ENCODE measurements around the gene APOM. TPM values are rescaled to one million over a fixed set of nuclear protein-coding genes. Genes with fewer than 3 reads are reported as not detected.

The APOM gene
- total RNA-seq, 1 donor from 2014 or later: 2.4 TPM

DNA sequence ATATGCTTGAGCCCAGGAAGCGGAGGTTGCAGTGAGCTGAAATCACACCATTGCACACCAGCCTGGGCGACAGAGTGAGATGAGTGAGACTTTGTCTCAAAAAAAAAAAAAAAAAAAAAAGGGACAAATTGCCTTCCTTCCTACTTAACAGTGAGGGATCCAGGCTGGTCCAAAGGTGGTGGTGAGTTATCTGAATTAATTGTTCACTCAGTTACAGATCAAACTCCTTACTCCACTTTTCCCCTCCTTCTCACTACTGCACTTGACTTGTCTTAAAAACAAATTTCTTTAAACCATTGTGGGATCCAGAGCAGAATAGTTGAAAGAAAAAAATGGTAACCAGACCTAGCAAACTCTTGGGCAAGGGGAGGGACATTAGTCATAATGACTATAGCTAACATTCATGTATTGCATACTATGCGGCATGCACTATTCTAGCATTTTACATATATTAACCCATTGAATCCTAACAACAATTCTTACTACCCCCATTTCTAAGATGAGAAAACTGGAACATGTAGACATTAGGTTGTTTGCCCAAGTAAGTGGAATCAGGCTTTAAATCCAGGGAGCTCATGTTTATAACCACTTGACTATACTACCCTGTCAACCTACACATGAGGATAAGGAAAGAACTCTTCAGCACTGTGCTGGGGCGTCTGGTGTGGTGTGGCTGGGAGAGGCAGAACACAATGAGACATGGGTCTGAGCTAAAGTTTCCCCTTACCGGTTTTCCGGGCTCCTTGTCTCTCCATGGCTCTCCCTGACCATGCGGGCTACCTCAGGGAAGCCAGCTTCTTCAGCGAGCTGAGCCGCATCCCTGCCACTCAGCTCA is 7.6 kb downstream of the APOM start:
- intact Hi-C loops (cut with micrococcal nuclease): loop anchor here (5.0 kb wide), 1 partner anchor 1754 kb away; the partner anchor contains the start of gene CUTA
- Mint-ChIP-seq H3K9me3 (no peaks in the 10 kb centered on the region), H3K4me1 (ENCODE audit: low read depth) (peaks cover 60% of the 10 kb centered on the region), H3K4me3 (ENCODE audit: low read depth) (peak overlapping the region; percentile 96), H3K27ac (peak overlapping the region; percentile 94), H3K27me3 (ENCODE audit: low read depth) (no peaks in the 10 kb centered on the region), H3K36me3 (ENCODE audit: low read depth) (peaks cover 79% of the 10 kb centered on the region)
- DNase-seq (ENCODE audit: low spot score): no peak

DNA sequence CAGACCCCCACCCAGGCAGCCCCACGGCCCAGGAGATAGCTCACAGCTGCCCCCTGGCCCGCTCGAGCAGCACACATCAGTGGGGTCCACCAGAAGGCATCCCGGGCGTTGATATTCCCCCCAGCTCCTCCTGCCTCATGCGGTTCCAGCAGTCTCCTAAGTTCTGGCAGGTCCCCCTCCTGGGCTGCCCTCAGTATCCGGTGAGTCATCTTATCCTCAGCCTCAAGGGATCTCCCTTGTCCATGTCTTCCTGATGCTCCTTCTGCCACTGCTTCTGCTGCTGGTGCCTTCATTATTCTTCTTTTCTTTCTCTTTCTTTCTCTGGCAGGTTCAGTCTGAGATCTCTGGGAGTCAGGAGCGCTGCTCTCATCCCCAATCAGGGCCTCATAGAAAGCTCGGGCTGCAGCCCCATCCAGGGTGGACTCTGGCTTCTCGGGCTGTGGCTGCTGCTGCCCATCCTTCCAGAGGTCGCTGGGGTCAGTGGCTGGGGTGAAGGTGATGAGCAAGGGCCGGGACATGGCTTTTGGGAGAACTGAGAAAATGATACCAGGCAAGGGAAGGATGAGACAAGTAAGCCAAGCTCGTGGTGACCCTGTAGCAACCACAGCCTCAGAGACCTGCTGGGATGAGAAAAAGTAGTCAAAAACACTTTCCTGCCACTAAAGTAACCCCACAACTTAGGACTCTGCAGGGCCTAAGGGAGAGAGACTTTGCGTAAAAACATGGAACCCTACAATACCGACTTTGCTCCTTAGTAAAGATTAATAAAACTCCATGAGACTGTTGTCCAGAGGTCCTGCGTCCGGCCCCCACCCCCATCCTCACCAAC is 8.5 kb downstream of the APOM start:
- intact Hi-C loops (cut with micrococcal nuclease): loop anchor here (2.0 to 5.0 kb wide), 2 partner anchors 39 to 1753 kb away; partner anchors contain the start of genes ABHD16A and CUTA
- H3K9me3 Mint-ChIP-seq: no peaks in the 10 kb centered on the region
- DNase-seq (ENCODE audit: low spot score): no peak
- peak overlapping the region; percentile 94 for H3K27ac Mint-ChIP-seq
- H3K27me3 Mint-ChIP-seq (ENCODE audit: low read depth): no peaks in the 10 kb centered on the region
- peaks cover 52% of the 10 kb centered on the region for H3K4me1 Mint-ChIP-seq (ENCODE audit: low read depth)
- peaks cover 86% of the 10 kb centered on the region for H3K36me3 Mint-ChIP-seq (ENCODE audit: low read depth)
- H3K4me3 Mint-ChIP-seq (ENCODE audit: low read depth): peak overlapping the region; percentile 96

DNA sequence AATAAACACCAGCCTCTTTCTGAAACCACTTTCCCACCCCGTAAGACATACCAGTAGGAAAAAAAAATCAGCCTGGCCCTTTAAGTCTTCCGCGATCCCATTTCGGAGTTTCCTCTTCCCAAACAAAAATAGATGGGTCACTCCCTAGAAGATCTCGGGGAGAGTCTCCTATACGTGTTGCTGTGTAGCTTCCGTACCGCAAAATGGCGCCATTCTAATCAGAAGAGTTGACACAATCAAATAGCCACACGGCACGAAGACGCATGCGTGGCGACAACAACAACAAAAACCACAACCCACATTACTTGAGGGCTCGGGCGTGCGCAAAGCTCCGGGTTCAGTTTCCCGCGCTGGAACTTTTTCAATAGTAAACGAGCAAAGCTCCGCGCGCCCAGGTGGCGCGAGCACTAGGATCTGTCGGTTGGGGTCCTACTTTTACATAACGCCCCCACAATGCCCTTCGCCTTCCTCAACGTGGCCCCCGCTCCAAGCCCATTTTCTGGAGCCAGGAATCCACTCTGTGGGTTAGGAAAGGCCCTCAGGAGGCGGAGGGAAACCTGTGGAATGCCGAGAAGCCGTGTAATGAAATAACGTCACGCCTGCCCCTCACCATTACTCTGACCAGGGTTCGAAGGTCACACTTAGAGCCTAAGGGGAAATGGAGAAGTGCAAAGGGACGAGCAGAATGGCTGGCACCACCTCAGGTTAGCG is 9.3 kb downstream of the APOM start, which contains the start of gene GPANK1:
GPANK1 (minus strand) TSS at position 208 of the 711 bp plus-strand sequence. CDS start 519 bp downstream, outside the sequence.
- no peaks in the 10 kb centered on the region for H3K9me3 Mint-ChIP-seq
- peak; percentile 89 for DNase-seq (ENCODE audit: low spot score)
- H3K4me3 Mint-ChIP-seq (ENCODE audit: low read depth): peak within 1 kb of the TSS; percentile 96
- H3K27ac Mint-ChIP-seq: peak within 1 kb of the TSS; percentile 94
- intact Hi-C loops (cut with micrococcal nuclease): loop anchor here (1.0 to 5.0 kb wide), 8 partner anchors 13 to 1752 kb away; partner anchors contain the start of genes ABHD16A, BAG6, CUTA and DDX39B
- peaks cover 45% of the 10 kb centered on the region for H3K4me1 Mint-ChIP-seq (ENCODE audit: low read depth)
- peaks cover 86% of the 10 kb centered on the region for H3K36me3 Mint-ChIP-seq (ENCODE audit: low read depth)
- H3K27me3 Mint-ChIP-seq (ENCODE audit: low read depth): no peaks in the 10 kb centered on the region

DNA sequence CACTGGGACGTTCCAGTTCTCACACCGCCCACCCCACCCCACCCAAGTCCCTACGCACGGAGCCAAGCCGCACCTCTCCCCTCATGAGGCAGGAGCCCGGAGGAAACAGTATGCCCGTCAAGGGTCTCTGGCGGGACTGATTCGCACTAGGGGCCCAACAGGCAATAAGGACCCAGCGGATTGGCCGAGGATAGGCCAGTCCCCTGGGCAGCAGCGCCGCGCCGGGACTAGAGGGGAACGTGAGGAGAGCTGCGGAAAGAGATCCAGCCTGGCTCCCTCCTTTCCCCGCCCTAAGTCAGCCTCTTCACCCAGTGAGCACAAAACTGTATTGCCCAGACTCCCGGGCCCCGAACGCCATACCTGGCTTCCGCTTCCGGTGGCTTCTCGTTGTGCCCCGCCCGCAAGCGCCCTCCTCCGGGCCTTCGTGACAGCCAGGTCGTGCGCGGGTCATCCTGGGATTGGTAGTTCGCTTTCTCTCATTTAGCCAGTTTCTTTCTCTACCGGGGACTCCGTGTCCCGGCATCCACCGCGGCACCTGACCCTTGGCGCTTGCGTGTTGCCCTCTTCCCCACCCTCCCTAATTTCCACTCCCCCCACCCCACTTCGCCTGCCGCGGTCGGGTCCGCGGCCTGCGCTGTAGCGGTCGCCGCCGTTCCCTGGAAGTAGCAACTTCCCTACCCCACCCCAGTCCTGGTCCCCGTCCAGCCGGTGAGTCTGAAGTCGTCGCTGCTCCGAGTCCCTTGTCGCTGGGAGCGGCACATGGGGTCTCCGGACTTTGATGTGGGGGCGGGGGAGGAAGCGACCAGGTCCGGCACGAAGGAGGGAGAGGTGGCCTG is 10.0 kb downstream of the APOM start, which contains the start of gene CSNK2B:
CSNK2B (plus strand) TSS at position 580 of the 836 bp plus-strand sequence. CDS start 752 bp downstream, outside the sequence.
- peaks cover 43% of the 10 kb centered on the region for H3K4me1 Mint-ChIP-seq (ENCODE audit: low read depth)
- H3K36me3 Mint-ChIP-seq (ENCODE audit: low read depth): peaks cover 89% of the 10 kb centered on the region
- no peaks in the 10 kb centered on the region for H3K9me3 Mint-ChIP-seq
- H3K27ac Mint-ChIP-seq: peak within 1 kb of the TSS; percentile 94
- peak; percentile 98 for DNase-seq (ENCODE audit: low spot score)
- no peaks in the 10 kb centered on the region for H3K27me3 Mint-ChIP-seq (ENCODE audit: low read depth)
- H3K4me3 Mint-ChIP-seq (ENCODE audit: low read depth): peak within 1 kb of the TSS; percentile 96
- intact Hi-C loops (cut with micrococcal nuclease): loop anchor here (1.0 to 5.0 kb wide), 7 partner anchors 13 to 232 kb away; partner anchors contain the start of genes ABHD16A, BAG6, DDX39B and EHMT2

DNA sequence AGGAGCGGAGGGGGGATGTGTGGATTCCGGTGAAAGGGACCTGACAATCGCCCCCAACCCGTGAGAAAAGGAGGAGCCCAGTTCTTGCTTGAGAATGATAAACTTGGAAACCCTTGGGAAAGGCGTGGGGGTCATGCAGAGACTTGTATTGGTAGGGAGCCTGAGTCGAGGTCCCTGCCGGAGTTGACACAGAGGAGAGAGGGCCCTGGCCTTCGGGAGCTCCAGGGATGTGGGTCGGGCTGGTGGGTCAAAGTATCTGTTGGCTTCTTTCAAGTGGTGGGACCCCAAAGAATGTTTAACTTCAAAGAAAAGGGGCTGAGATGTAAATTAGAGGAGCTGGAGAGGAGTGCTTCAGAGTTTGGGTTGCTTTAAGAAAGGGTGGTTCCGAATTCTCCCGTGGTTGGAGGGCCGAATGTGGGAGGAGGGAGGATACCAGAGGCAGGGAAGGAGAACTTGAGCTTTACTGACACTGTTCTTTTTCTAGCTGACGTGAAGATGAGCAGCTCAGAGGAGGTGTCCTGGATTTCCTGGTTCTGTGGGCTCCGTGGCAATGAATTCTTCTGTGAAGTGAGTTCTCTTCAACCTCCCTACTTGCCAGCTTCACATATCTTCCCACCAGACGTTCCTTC is 10.8 kb downstream of the APOM start:
- peaks cover 89% of the 10 kb centered on the region for H3K36me3 Mint-ChIP-seq (ENCODE audit: low read depth)
- peak overlapping the region; percentile 96 for H3K4me3 Mint-ChIP-seq (ENCODE audit: low read depth)
- no peaks in the 10 kb centered on the region for H3K27me3 Mint-ChIP-seq (ENCODE audit: low read depth)
- intact Hi-C loops (cut with micrococcal nuclease): loop anchor here (5.0 kb wide), 1 partner anchor 231 kb away; the partner anchor contains the start of gene EHMT2
- no peaks in the 10 kb centered on the region for H3K9me3 Mint-ChIP-seq
- H3K27ac Mint-ChIP-seq: peak overlapping the region; percentile 94
- H3K4me1 Mint-ChIP-seq (ENCODE audit: low read depth): peaks cover 37% of the 10 kb centered on the region
- no peak for DNase-seq (ENCODE audit: low spot score)

DNA sequence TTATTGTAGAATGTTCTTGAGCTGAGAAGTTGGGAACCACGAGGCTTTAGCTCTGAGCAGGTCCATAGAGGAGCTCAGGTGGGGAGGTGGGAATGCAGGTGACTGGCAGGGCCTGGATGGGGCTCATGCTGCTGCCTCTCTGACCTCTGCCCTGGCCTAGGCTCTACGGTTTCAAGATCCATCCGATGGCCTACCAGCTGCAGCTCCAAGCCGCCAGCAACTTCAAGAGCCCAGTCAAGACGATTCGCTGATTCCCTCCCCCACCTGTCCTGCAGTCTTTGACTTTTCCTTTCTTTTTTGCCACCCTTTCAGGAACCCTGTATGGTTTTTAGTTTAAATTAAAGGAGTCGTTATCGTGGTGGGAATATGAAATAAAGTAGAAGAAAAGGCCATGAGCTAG is 14.0 kb downstream of the APOM start, which contains the start of gene LY6G5B:
LY6G5B (plus strand) TSS at position 301 of the 400 bp plus-strand sequence. CDS start 975 bp downstream, outside the sequence.
- no peaks in the 10 kb centered on the region for H3K27me3 Mint-ChIP-seq (ENCODE audit: low read depth)
- H3K27ac Mint-ChIP-seq: no peak within 1 kb of the TSS
- no peak for DNase-seq (ENCODE audit: low spot score)
- peaks cover 16% of the 10 kb centered on the region for H3K4me1 Mint-ChIP-seq (ENCODE audit: low read depth)
- intact Hi-C loops (cut with micrococcal nuclease): loop anchor here (5.0 kb wide), 1 partner anchor 228 kb away; the partner anchor contains the start of gene EHMT2
- H3K36me3 Mint-ChIP-seq (ENCODE audit: low read depth): peaks cover 81% of the 10 kb centered on the region
- H3K4me3 Mint-ChIP-seq (ENCODE audit: low read depth): no peak within 1 kb of the TSS
- no peaks in the 10 kb centered on the region for H3K9me3 Mint-ChIP-seq

DNA sequence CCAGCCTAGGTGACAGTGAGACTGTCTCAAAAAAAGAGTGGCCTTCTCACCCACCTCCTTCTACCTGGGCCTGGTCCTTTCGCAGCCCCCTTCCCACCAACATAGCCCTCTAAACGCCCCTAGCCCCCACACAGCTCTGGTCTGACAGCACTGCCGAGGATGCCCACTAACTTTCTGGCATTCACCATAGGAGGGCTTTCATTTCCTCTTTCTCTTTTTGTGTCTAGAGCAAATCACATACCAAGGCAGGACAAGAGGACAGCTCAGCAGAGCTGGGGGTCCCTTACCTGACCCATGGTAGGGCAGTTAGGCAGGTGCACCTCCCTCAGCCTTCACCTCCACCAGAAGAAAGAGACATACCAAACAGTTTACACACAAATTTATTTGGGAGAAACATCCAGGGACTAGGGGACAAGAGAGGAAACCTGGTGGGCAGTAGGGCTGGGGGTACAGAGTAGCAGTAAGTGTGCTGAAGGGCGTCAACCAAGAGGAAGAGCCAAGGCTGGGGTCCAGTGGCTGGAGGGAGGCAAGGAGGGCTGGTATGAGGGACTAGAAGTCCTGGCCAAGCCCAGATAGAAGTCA is 20.7 kb downstream of the APOM start:
- peaks cover 23% of the 10 kb centered on the region for H3K36me3 Mint-ChIP-seq (ENCODE audit: low read depth)
- H3K27me3 Mint-ChIP-seq (ENCODE audit: low read depth): no peaks in the 10 kb centered on the region
- intact Hi-C loops (cut with micrococcal nuclease): no loop called here
- H3K4me3 Mint-ChIP-seq (ENCODE audit: low read depth): no peak overlapping the region
- H3K4me1 Mint-ChIP-seq (ENCODE audit: low read depth): peaks cover 19% of the 10 kb centered on the region
- no peak for DNase-seq (ENCODE audit: low spot score)
- no peak overlapping the region for H3K27ac Mint-ChIP-seq
- H3K9me3 Mint-ChIP-seq: no peaks in the 10 kb centered on the region

DNA sequence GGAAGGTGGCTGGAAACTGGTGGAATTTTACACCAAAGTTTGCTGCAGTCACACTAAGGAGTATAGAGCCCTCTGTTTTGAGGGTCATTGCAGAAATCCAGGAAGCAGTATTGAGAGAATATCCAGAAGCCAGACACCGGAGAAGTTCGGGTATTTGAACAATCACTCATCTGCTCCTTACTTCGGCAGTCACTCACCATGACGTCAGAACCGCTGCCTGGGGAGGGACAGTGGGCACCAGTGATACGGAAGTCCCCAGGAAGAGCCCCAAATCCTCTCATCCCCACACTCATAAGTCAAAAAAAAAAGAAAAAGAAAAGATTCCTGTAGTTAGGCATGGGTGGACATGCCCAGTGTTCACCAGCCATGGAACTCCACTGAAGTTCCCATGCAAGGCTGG is 21.2 kb downstream of the APOM start:
- H3K4me1 Mint-ChIP-seq (ENCODE audit: low read depth): peaks cover 21% of the 10 kb centered on the region
- no peak overlapping the region for H3K27ac Mint-ChIP-seq
- no peaks in the 10 kb centered on the region for H3K27me3 Mint-ChIP-seq (ENCODE audit: low read depth)
- no peak overlapping the region for H3K4me3 Mint-ChIP-seq (ENCODE audit: low read depth)
- H3K36me3 Mint-ChIP-seq (ENCODE audit: low read depth): peaks cover 19% of the 10 kb centered on the region
- intact Hi-C loops (cut with micrococcal nuclease): no loop called here
- H3K9me3 Mint-ChIP-seq: no peaks in the 10 kb centered on the region
- DNase-seq (ENCODE audit: low spot score): no peak

DNA sequence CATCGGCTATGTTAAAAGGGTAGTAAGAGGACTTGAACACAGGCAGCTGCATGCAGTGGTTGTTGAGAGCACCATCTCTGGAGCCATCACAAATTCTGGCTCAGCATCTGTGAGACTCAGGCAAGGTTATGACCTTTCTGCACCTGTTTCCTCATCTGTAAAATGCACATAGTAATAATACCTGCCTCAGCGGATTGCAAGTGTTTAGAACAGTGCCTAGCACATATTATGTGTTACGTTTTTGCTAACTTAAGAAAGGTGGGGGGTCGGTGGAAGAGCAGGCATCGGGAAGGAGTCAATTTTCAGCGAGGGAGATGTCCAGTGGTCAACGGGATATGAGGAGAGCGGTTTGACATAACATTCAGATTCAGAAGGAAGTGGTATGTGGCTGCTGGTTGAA is 22.3 kb downstream of the APOM start:
- peaks cover 21% of the 10 kb centered on the region for H3K4me1 Mint-ChIP-seq (ENCODE audit: low read depth)
- H3K27ac Mint-ChIP-seq: no peak overlapping the region
- H3K4me3 Mint-ChIP-seq (ENCODE audit: low read depth): no peak overlapping the region
- no peaks in the 10 kb centered on the region for H3K27me3 Mint-ChIP-seq (ENCODE audit: low read depth)
- no peaks in the 10 kb centered on the region for H3K9me3 Mint-ChIP-seq
- intact Hi-C loops (cut with micrococcal nuclease): no loop called here
- DNase-seq (ENCODE audit: low spot score): no peak
- H3K36me3 Mint-ChIP-seq (ENCODE audit: low read depth): peaks cover 8% of the 10 kb centered on the region

DNA sequence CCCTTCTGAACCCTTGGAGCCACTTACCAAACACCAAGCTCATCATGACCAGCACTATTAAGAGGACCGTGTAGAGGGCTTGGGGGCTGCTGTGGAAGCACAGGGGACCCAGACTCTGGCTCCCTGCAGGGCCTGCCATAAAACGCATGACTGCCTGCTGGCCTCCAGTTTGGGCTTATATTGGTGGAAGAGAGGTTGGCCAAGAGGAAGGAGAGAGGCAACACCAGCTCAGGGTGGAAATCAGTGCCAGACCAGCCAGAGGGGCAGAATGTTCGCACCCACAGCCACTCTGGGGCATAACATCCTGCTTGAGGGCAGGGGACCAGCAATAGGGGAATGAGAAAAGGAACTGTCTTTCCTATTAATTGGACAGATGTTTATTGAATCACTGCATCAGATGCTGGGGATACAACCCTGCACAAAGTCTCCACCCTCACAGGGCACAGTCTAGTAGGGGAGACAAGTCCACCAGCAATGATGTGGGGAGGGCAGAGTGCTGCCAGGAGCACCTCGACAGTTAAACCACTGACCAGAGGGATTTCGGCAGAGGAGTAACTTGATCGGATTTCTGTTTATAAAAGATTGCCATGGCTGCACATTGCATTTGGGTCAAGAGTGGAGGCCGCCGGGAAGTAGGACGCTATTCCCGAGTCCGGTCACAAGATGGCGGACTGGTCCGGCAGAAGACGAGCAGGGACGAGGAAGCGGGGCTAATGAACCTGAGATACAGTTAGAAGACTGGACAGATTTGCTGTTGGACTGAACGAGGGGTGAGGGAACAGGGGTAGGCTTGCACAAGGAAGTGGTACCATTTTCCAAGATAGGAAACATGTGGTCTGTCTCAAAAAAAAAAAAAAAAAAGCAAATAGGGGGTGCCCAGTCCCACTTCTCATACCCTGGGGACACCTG is 24.8 kb downstream of the APOM start, which contains the start of gene LY6G5C:
LY6G5C (minus strand) TSS at position 842 of the 909 bp plus-strand sequence; CDS start at position 148, 694 bp downstream.
- DNase-seq (ENCODE audit: low spot score): peak; percentile 58
- no peaks in the 10 kb centered on the region for H3K9me3 Mint-ChIP-seq
- peak within 1 kb of the TSS; percentile 64 for H3K27ac Mint-ChIP-seq
- intact Hi-C loops (cut with micrococcal nuclease): loop anchor here (1.0 to 10.0 kb wide), 4 partner anchors 58 to 274 kb away; partner anchors contain the start of genes NELFE and SKIC2
- H3K4me3 Mint-ChIP-seq (ENCODE audit: low read depth): peak within 1 kb of the TSS; percentile 73
- peaks cover 21% of the 10 kb centered on the region for H3K4me1 Mint-ChIP-seq (ENCODE audit: low read depth)
- H3K27me3 Mint-ChIP-seq (ENCODE audit: low read depth): no peaks in the 10 kb centered on the region
- H3K36me3 Mint-ChIP-seq (ENCODE audit: low read depth): peaks cover under 1% of the 10 kb centered on the region

Data from activated T-helper 2 cell treated with anti-CD3 and anti-CD28 coated beads, Interferon-gamma antibody, Interleukin-2, Interleukin-4, amounts not matched to agents 10 μg/mL and 5 μg/mL and 100 μg/mL, durations not matched to agents 14 hours and 24 hours and 36 hours (primary cell).